ENCODE data around the gene TMBIM1. TPM values are rescaled to one million over a fixed set of nuclear protein-coding genes. Genes with fewer than 3 reads are reported as not detected.

TMBIM1 gene
- total and polyA plus RNA-seq, 2 donors (not counting 3 experiments of a cell fraction or from before 2014, with no cell fraction given): 141 to 229 TPM

GRCh38 chr2:218266316-218266979, 25.9 kb downstream of the TMBIM1 start:
- dilution Hi-C loops (cut with MboI; ENCODE audit: extremely low pct_ligation_motif_present, low sequenced_read_pairs): no loop called here
- POLR2A ChIA-PET: no interaction called here
- H3K79me2 ChIP-seq (ENCODE audit: control insufficient read depth, insufficient read depth, low read length): peaks cover 7% of the 10 kb centered on the region
- CTCF ChIA-PET: interaction anchor here (1.6 kb wide), 1 partner anchor 9 kb away, joined by 7 read pairs; no protein-coding TSS in a partner anchor
- no peaks in the 10 kb centered on the region for H3K27me3 ChIP-seq (ENCODE audit: control insufficient read depth in 2 of 2, insufficient read depth in 2 of 2, low read length in 2 of 2)
- peaks cover 0 to 37% of the 10 kb centered on the region in 2 experiments for H3K36me3 ChIP-seq (ENCODE audit: control insufficient read depth in 2 of 2, extremely low read depth in 1 of 2, insufficient read depth in 2 of 2, low read length in 2 of 2)
- H3K9me1 ChIP-seq (replicated peaks; ENCODE audit: control insufficient read depth, extremely low read depth, insufficient read depth, low read length): no peaks in the 10 kb centered on the region
- H3K4me3 ChIP-seq (replicated peaks in 1 of 3; ENCODE audit: insufficient read depth in 1 of 3, low read depth in 1 of 3, low read length in 3 of 3): no peak overlapping the region
- DNase-seq (ENCODE audit: low read depth, low spot score) (no peak), FAIRE-seq (no peak)
- TF ChIP-seq POLR2A (IDR thresholded peaks at IDR 0.05; ENCODE audit: low read depth, low read length) (no peak), POLR2AphosphoS5 (IDR thresholded peaks at IDR 0.05; ENCODE audit: insufficient read depth, low read depth, low read length) (no peak), MYC (IDR thresholded peaks at IDR 0.05; ENCODE audit: low read depth, low read length) (no peak), FOS (IDR thresholded peaks at IDR 0.05; ENCODE audit: borderline replicate concordance, insufficient read depth, low read length) (no peak), JUN (IDR thresholded peaks at IDR 0.05; ENCODE audit: borderline replicate concordance, insufficient read depth, insufficient read length, low read depth) (no peak), EZH2 (IDR thresholded peaks at IDR 0.05; ENCODE audit: borderline replicate concordance, low read depth, low read length, severe bottlenecking) (no peak), GATA2 (IDR thresholded peaks at IDR 0.05; ENCODE audit: insufficient read depth, insufficient read length, low read depth, low read length) (no peak)
- TF ChIP-seq, protein P1, sequence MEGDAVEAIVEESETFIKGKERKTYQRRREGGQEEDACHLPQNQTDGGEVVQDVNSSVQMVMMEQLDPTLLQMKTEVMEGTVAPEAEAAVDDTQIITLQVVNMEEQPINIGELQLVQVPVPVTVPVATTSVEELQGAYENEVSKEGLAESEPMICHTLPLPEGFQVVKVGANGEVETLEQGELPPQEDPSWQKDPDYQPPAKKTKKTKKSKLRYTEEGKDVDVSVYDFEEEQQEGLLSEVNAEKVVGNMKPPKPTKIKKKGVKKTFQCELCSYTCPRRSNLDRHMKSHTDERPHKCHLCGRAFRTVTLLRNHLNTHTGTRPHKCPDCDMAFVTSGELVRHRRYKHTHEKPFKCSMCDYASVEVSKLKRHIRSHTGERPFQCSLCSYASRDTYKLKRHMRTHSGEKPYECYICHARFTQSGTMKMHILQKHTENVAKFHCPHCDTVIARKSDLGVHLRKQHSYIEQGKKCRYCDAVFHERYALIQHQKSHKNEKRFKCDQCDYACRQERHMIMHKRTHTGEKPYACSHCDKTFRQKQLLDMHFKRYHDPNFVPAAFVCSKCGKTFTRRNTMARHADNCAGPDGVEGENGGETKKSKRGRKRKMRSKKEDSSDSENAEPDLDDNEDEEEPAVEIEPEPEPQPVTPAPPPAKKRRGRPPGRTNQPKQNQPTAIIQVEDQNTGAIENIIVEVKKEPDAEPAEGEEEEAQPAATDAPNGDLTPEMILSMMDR (IDR thresholded peaks at IDR 0.05; ENCODE audit: extremely low read depth in 1 of 2, insufficient read depth in 1 of 2, low read depth in 1 of 2, low read length in 2 of 2): no peak
- TF ChIP-seq, protein P2, sequence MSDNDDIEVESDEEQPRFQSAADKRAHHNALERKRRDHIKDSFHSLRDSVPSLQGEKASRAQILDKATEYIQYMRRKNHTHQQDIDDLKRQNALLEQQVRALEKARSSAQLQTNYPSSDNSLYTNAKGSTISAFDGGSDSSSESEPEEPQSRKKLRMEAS (IDR thresholded peaks at IDR 0.05; ENCODE audit: insufficient read depth, insufficient read length): no peak
- H4K20me1 ChIP-seq (replicated peaks; ENCODE audit: control insufficient read depth, extremely low read depth, insufficient read depth, low read length): no peaks in the 10 kb centered on the region
- no TSS peak for BruUV-seq (replicated peaks)
- no peak overlapping the region for H3K27ac ChIP-seq (ENCODE audit: insufficient read depth, low read depth, low read length)
- no peaks in the 10 kb centered on the region for H3K9me3 ChIP-seq (replicated peaks; ENCODE audit: control insufficient read depth, insufficient read depth, low read length)
- no peak overlapping the region for H3K9ac ChIP-seq (replicated peaks; ENCODE audit: extremely low read depth, insufficient read depth, low read length)
- H3K4me2 ChIP-seq (ENCODE audit: insufficient read depth, low read length): no peak overlapping the region
- intact Hi-C loops (cut with micrococcal nuclease): no loop called here
- no peak overlapping the region for H2AFZ ChIP-seq (ENCODE audit: low read depth, low read length)
- peaks cover 12% of the 10 kb centered on the region for H3K4me1 ChIP-seq (ENCODE audit: control insufficient read depth, extremely low read depth, insufficient read depth, low read length)
